PFSK-1 (cell line): ENCODE results near the gene CCT2.

ENCODE experiments used
- POLR2AphosphoS5 ChIP-seq: IDR thresholded peaks from 2 replicates; pipeline ENCODE4 v1.6.1; 2012; ENCODE audit warnings: low read depth, mild to moderate bottlenecking, control low read depth, low read length, moderate library complexity
- TAF1 ChIP-seq: IDR thresholded peaks from 2 replicates; pipeline ENCODE4 v1.6.1; 2012; ENCODE audit warnings: low read length, control low read depth, borderline replicate concordance; ENCODE audit not compliant: insufficient read depth

GRCh38 chr12:69620077-69620476 is 34.8 kb downstream of the CCT2 start:
- no peak for TF ChIP-seq TAF1
- no peak for TF ChIP-seq POLR2AphosphoS5
